Measurements from ENCODE around the gene ASIC4. TPM values are rescaled to one million over a fixed set of nuclear protein-coding genes. Genes with fewer than 3 reads are reported as not detected.

The ASIC4 gene
- polyA plus RNA-seq, 1 donor (not counting 4 experiments of a cell fraction or from before 2014, with no cell fraction given): not detected

DNA sequence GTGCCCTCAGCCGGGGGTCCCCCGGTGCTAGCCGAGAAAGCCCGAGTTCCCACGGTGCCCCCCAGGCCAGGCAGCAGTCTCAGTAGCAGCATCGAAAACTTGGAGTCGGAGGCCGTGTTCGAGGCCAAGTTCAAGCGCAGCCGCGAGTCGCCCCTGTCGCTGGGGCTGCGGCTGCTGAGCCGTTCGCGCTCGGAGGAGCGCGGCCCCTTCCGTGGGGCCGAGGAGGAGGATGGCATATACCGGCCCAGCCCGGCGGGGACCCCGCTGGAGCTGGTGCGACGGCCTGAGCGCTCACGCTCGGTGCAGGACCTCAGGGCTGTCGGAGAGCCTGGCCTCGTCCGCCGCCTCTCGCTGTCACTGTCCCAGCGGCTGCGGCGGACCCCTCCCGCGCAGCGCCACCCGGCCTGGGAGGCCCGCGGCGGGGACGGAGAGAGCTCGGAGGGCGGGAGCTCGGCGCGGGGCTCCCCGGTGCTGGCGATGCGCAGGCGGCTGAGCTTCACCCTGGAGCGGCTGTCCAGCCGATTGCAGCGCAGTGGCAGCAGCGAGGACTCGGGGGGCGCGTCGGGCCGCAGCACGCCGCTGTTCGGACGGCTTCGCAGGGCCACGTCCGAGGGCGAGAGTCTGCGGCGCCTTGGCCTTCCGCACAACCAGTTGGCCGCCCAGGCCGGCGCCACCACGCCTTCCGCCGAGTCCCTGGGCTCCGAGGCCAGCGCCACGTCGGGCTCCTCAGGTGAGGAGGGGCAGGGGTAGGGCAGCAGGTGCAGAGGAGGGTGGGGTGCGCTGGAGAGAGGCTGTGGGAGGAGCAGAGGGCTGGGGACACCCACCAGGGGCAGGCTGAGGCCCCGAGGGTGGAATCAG, 29.7 kb upstream of the ASIC4 start:
- FAIRE-seq: no peak

DNA sequence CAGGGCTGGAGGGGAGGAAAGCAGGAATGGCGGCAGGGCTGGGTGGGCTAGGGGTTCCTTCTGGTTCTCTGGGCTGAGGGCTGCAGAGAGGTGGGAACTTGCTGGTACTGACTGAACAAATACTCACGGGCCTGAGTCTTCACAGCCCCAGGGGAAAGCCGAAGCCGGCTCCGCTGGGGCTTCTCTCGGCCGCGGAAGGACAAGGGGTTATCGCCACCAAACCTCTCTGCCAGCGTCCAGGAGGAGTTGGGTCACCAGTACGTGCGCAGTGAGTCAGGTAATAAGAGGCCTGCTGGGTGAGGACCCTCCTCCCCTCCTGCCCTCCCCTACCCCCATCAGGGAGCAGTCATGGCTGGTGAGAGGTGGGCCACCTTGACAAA, 29.1 kb upstream of the ASIC4 start:
- Histone ChIP-seq H4K20me1 (ENCODE audit: control insufficient read depth, extremely low read depth, insufficient read depth, low read length) (no peaks in the 10 kb centered on the region), H3K4me1 (ENCODE audit: control insufficient read depth, extremely low read depth, insufficient read depth, low read length) (no peaks in the 10 kb centered on the region), H3K79me2 (ENCODE audit: control insufficient read depth, insufficient read depth, low read length) (no peaks in the 10 kb centered on the region), H3K9me3 (ENCODE audit: control insufficient read depth, low read depth, low read length) (no peaks in the 10 kb centered on the region), H3K9ac (ENCODE audit: control insufficient read depth, extremely low read depth, insufficient read depth, low read length) (no peak overlapping the region), H3K27me3 (ENCODE audit: control insufficient read depth, extremely low read depth, insufficient read depth, low read length) (peaks cover 45% of the 10 kb centered on the region), H3K27ac (ENCODE audit: control insufficient read depth, insufficient read depth, low read length) (no peak overlapping the region), H2AFZ (ENCODE audit: control insufficient read depth, low read length) (no peak overlapping the region), H3K4me3 (ENCODE audit: control insufficient read depth in 2 of 3, extremely low read depth in 1 of 3, insufficient read depth in 2 of 3, low read depth in 1 of 3, low read length in 3 of 3) (no peak overlapping the region), H3K4me2 (ENCODE audit: control insufficient read depth, extremely low read depth, insufficient read depth, low read depth, low read length) (no peak overlapping the region), H3K36me3 (ENCODE audit: control insufficient read depth in 2 of 2, extremely low read depth in 1 of 2, insufficient read depth in 2 of 2, low read length in 2 of 2) (peaks cover 0 to 9% of the 10 kb centered on the region in 2 experiments), H3K9me1 (ENCODE audit: control insufficient read depth, extremely low read depth, insufficient read depth, low read length) (no peaks in the 10 kb centered on the region)
- FAIRE-seq: no peak
- TF ChIP-seq EZH2 (IDR thresholded peaks at IDR 0.05; ENCODE audit: low read length): no peak
- TF ChIP-seq, protein P1, sequence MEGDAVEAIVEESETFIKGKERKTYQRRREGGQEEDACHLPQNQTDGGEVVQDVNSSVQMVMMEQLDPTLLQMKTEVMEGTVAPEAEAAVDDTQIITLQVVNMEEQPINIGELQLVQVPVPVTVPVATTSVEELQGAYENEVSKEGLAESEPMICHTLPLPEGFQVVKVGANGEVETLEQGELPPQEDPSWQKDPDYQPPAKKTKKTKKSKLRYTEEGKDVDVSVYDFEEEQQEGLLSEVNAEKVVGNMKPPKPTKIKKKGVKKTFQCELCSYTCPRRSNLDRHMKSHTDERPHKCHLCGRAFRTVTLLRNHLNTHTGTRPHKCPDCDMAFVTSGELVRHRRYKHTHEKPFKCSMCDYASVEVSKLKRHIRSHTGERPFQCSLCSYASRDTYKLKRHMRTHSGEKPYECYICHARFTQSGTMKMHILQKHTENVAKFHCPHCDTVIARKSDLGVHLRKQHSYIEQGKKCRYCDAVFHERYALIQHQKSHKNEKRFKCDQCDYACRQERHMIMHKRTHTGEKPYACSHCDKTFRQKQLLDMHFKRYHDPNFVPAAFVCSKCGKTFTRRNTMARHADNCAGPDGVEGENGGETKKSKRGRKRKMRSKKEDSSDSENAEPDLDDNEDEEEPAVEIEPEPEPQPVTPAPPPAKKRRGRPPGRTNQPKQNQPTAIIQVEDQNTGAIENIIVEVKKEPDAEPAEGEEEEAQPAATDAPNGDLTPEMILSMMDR (optimal IDR thresholded peaks at IDR 0.05 in 1 of 3, IDR thresholded peaks at IDR 0.05 in 1 of 3, conservative IDR thresholded peaks at IDR 0.05 in 1 of 3; ENCODE audit: extremely low read depth in 1 of 3, insufficient read depth in 2 of 3, low read length in 3 of 3): no peak
- no peak for DNase-seq (ENCODE audit: low read depth, low spot score)
- dilution Hi-C loops (cut with MboI; ENCODE audit: extremely low pct_ligation_motif_present, low sequenced_read_pairs): no loop called here

More for the DNA sequence above, 29.7 kb upstream of the ASIC4 start:
- Histone ChIP-seq H3K27ac (ENCODE audit: control insufficient read depth, insufficient read depth, low read length) (no peak overlapping the region), H3K36me3 (ENCODE audit: control insufficient read depth in 2 of 2, extremely low read depth in 1 of 2, insufficient read depth in 2 of 2, low read length in 2 of 2) (peaks cover 0 to 15% of the 10 kb centered on the region in 2 experiments), H3K4me2 (ENCODE audit: control insufficient read depth, extremely low read depth, insufficient read depth, low read depth, low read length) (peak overlapping the region; percentile 16), H4K20me1 (ENCODE audit: control insufficient read depth, extremely low read depth, insufficient read depth, low read length) (no peaks in the 10 kb centered on the region), H3K79me2 (ENCODE audit: control insufficient read depth, insufficient read depth, low read length) (no peaks in the 10 kb centered on the region), H3K27me3 (ENCODE audit: control insufficient read depth, extremely low read depth, insufficient read depth, low read length) (peaks cover 45% of the 10 kb centered on the region), H3K4me3 (ENCODE audit: control insufficient read depth in 2 of 3, extremely low read depth in 1 of 3, insufficient read depth in 2 of 3, low read depth in 1 of 3, low read length in 3 of 3) (no peak overlapping the region), H3K4me1 (ENCODE audit: control insufficient read depth, extremely low read depth, insufficient read depth, low read length) (no peaks in the 10 kb centered on the region), H3K9me1 (ENCODE audit: control insufficient read depth, extremely low read depth, insufficient read depth, low read length) (no peaks in the 10 kb centered on the region), H2AFZ (ENCODE audit: control insufficient read depth, low read length) (no peak overlapping the region), H3K9me3 (ENCODE audit: control insufficient read depth, low read depth, low read length) (no peaks in the 10 kb centered on the region), H3K9ac (ENCODE audit: control insufficient read depth, extremely low read depth, insufficient read depth, low read length) (no peak overlapping the region)
- dilution Hi-C loops (cut with MboI; ENCODE audit: extremely low pct_ligation_motif_present, low sequenced_read_pairs): no loop called here
- TF ChIP-seq, protein P1 (optimal IDR thresholded peaks at IDR 0.05 in 1 of 3, IDR thresholded peaks at IDR 0.05 in 1 of 3, conservative IDR thresholded peaks at IDR 0.05 in 1 of 3; ENCODE audit: extremely low read depth in 1 of 3, insufficient read depth in 2 of 3, low read length in 3 of 3): no peak
- TF ChIP-seq EZH2 (IDR thresholded peaks at IDR 0.05; ENCODE audit: low read length): peak; percentile 98
- no peak for DNase-seq (ENCODE audit: low read depth, low spot score)
